ENCODE results near the gene LMBR1. TPM values are rescaled to one million over a fixed set of nuclear protein-coding genes. Genes with fewer than 3 reads are reported as not detected.

Gene LMBR1
- polyA plus RNA-seq, 1 donor from 2014 or later, result 68.9 TPM

- H3K9me2 ChIP-seq (ENCODE audit: insufficient read depth, low read length), result no peaks in the 10 kb centered on the region
- TF ChIP-seq MXI1 (conservative IDR thresholded peaks at IDR 0.05; ENCODE audit: poor library complexity, severe bottlenecking), result no peak
- TF ChIP-seq, protein P1, sequence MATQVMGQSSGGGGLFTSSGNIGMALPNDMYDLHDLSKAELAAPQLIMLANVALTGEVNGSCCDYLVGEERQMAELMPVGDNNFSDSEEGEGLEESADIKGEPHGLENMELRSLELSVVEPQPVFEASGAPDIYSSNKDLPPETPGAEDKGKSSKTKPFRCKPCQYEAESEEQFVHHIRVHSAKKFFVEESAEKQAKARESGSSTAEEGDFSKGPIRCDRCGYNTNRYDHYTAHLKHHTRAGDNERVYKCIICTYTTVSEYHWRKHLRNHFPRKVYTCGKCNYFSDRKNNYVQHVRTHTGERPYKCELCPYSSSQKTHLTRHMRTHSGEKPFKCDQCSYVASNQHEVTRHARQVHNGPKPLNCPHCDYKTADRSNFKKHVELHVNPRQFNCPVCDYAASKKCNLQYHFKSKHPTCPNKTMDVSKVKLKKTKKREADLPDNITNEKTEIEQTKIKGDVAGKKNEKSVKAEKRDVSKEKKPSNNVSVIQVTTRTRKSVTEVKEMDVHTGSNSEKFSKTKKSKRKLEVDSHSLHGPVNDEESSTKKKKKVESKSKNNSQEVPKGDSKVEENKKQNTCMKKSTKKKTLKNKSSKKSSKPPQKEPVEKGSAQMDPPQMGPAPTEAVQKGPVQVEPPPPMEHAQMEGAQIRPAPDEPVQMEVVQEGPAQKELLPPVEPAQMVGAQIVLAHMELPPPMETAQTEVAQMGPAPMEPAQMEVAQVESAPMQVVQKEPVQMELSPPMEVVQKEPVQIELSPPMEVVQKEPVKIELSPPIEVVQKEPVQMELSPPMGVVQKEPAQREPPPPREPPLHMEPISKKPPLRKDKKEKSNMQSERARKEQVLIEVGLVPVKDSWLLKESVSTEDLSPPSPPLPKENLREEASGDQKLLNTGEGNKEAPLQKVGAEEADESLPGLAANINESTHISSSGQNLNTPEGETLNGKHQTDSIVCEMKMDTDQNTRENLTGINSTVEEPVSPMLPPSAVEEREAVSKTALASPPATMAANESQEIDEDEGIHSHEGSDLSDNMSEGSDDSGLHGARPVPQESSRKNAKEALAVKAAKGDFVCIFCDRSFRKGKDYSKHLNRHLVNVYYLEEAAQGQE (IDR thresholded peaks at IDR 0.05; ENCODE audit: borderline replicate concordance), result no peak
- no peak for TF ChIP-seq CTCF (IDR thresholded peaks at IDR 0.05; ENCODE audit: poor library complexity, severe bottlenecking)
- no peak for TF ChIP-seq POLR2AphosphoS5 (IDR thresholded peaks at IDR 0.05)
- no peak for TF ChIP-seq RAD21 (conservative IDR thresholded peaks at IDR 0.05)
- H3K27ac ChIP-seq (ENCODE audit: low read length), result no peak overlapping the region
These were observed 6.0 kb upstream of the LMBR1 start for GRCh38 chr7:156898938-156899337.

GRCh38 chr7:156897673-156898072 lies 4.7 kb upstream of the LMBR1 start:
- no peak for TF ChIP-seq MXI1 (conservative IDR thresholded peaks at IDR 0.05; ENCODE audit: poor library complexity, severe bottlenecking)
- no peak for TF ChIP-seq EP300 (conservative IDR thresholded peaks at IDR 0.05; ENCODE audit: poor library complexity, severe bottlenecking)
- no peak for TF ChIP-seq TAF1 (IDR thresholded peaks at IDR 0.05; ENCODE audit: low read depth)
- TF ChIP-seq POLR2AphosphoS5 (IDR thresholded peaks at IDR 0.05), result no peak
- Histone ChIP-seq H2AFZ (ENCODE audit: low read depth, low read length) (no peak overlapping the region), H3K9me3 (ENCODE audit: low read length) (no peaks in the 10 kb centered on the region), H3K36me3 (ENCODE audit: insufficient read depth, low read length) (no peaks in the 10 kb centered on the region), H3K79me2 (replicated peaks; ENCODE audit: insufficient read depth, low read length) (no peaks in the 10 kb centered on the region), H3K4me2 (ENCODE audit: low read length) (no peak overlapping the region), H3K27me3 (ENCODE audit: insufficient read depth, low read depth, low read length) (no peaks in the 10 kb centered on the region), H3K27ac (ENCODE audit: low read length) (no peak overlapping the region), H3K4me3 (ENCODE audit: low read length) (no peak overlapping the region), H3K9ac (ENCODE audit: low read length) (no peak overlapping the region), H3K9me2 (ENCODE audit: insufficient read depth, low read length) (no peaks in the 10 kb centered on the region), H3F3A (ENCODE audit: insufficient read depth, low read length, poor library complexity, severe bottlenecking) (no peaks in the 10 kb centered on the region), H4K20me1 (ENCODE audit: insufficient read depth) (no peaks in the 10 kb centered on the region)

More at GRCh38 chr7:156898938-156899337, 6.0 kb upstream of the LMBR1 start:
- H3K9me3 ChIP-seq (ENCODE audit: low read length), result no peaks in the 10 kb centered on the region
- no peaks in the 10 kb centered on the region for H3K36me3 ChIP-seq (ENCODE audit: insufficient read depth, low read length)
- no peaks in the 10 kb centered on the region for H3F3A ChIP-seq (ENCODE audit: insufficient read depth, low read length, poor library complexity, severe bottlenecking)
- H3K4me2 ChIP-seq (ENCODE audit: low read length), result no peak overlapping the region
- no peak overlapping the region for H3K4me3 ChIP-seq (ENCODE audit: low read length)
- no peaks in the 10 kb centered on the region for H4K20me1 ChIP-seq (ENCODE audit: insufficient read depth)
- no peaks in the 10 kb centered on the region for H3K27me3 ChIP-seq (ENCODE audit: insufficient read depth, low read depth, low read length)
- no peak overlapping the region for H3K9ac ChIP-seq (ENCODE audit: low read length)
- no peaks in the 10 kb centered on the region for H3K79me2 ChIP-seq (replicated peaks; ENCODE audit: insufficient read depth, low read length)
- no peak overlapping the region for H2AFZ ChIP-seq (ENCODE audit: low read depth, low read length)

DNA sequence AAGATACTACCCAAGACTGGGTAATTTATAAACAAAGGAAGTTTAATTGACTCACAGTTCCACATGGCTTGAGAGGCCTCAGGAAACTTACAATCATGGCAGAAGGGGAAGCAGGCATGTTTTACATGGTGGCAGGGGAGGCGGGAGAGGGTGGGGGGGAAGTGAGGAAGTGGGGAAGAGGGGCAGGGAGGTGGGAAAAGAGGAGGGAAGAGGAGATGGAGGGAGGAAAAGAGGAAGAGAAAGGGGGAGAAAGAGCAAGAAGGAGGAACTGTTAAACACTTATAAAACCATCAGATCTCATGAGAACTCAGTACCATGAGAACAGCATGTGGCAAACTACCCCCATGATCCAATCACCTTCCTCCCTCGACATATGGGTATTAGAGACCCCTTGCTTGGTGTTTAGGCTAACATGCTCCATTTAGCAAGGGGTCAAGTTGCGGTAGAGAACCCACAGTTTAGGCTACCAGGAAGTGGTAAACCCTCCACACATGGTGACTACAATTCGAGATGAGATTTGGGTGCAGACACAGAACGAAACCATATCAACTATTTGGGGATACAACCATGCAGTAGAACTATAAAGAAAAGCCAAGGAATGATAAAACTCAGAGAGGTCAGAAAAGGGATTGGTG lies 3.5 kb upstream of the LMBR1 start:
- Histone ChIP-seq H3K9ac (ENCODE audit: low read length) (no peak overlapping the region), H3K27ac (ENCODE audit: low read length) (no peak overlapping the region), H4K20me1 (ENCODE audit: insufficient read depth) (no peaks in the 10 kb centered on the region), H2AFZ (ENCODE audit: low read depth, low read length) (no peak overlapping the region), H3K9me2 (ENCODE audit: insufficient read depth, low read length) (no peaks in the 10 kb centered on the region), H3K79me2 (replicated peaks; ENCODE audit: insufficient read depth, low read length) (peaks cover 7% of the 10 kb centered on the region), H3K4me2 (ENCODE audit: low read length) (no peak overlapping the region), H3K36me3 (ENCODE audit: insufficient read depth, low read length) (no peaks in the 10 kb centered on the region), H3K4me3 (ENCODE audit: low read length) (no peak overlapping the region), H3K9me3 (ENCODE audit: low read length) (no peaks in the 10 kb centered on the region), H3F3A (ENCODE audit: insufficient read depth, low read length, poor library complexity, severe bottlenecking) (no peaks in the 10 kb centered on the region), H3K27me3 (ENCODE audit: insufficient read depth, low read depth, low read length) (no peaks in the 10 kb centered on the region)
- TF ChIP-seq RAD21 (conservative IDR thresholded peaks at IDR 0.05) (no peak), CTCF (IDR thresholded peaks at IDR 0.05; ENCODE audit: poor library complexity, severe bottlenecking) (no peak), EZH2 (IDR thresholded peaks at IDR 0.05; ENCODE audit: borderline replicate concordance, insufficient read depth, low read length, poor library complexity, severe bottlenecking) (no peak), SMC3 (conservative IDR thresholded peaks at IDR 0.05; ENCODE audit: poor library complexity) (no peak), TAF1 (IDR thresholded peaks at IDR 0.05; ENCODE audit: low read depth) (no peak), EP300 (conservative IDR thresholded peaks at IDR 0.05; ENCODE audit: poor library complexity, severe bottlenecking) (no peak), MXI1 (conservative IDR thresholded peaks at IDR 0.05; ENCODE audit: poor library complexity, severe bottlenecking) (no peak), POLR2AphosphoS5 (IDR thresholded peaks at IDR 0.05) (no peak)
- TF ChIP-seq, protein P1 (IDR thresholded peaks at IDR 0.05; ENCODE audit: borderline replicate concordance), result no peak
